ENCODE results near the gene SDE2. TPM values are rescaled to one million over a fixed set of nuclear protein-coding genes. Genes with fewer than 3 reads are reported as not detected.
"Not testable (repeated sequence)": the region's sequence is repeated elsewhere in the genome, so short reads cannot be mapped to it uniquely, and the experiment has no call there.

The SDE2 gene
- polyA plus RNA-seq, 1 donor from 2014 or later = 18.6 TPM

GRCh38 chr1:225936523-225936922 lies 62.6 kb downstream of the SDE2 start:
- Histone ChIP-seq H3K9me2 (ENCODE audit: insufficient read depth, low read length) (no peaks in the 10 kb centered on the region), H3K27me3 (ENCODE audit: insufficient read depth, low read depth, low read length) (no peaks in the 10 kb centered on the region), H2AFZ (ENCODE audit: low read depth, low read length) (no peak overlapping the region), H4K20me1 (ENCODE audit: insufficient read depth) (no peaks in the 10 kb centered on the region), H3K36me3 (ENCODE audit: insufficient read depth, low read length) (no peaks in the 10 kb centered on the region), H3K4me3 (ENCODE audit: low read length) (no peak overlapping the region), H3K27ac (ENCODE audit: low read length) (no peak overlapping the region), H3K9ac (ENCODE audit: low read length) (no peak overlapping the region), H3K9me3 (ENCODE audit: low read length) (no peaks in the 10 kb centered on the region), H3F3A (ENCODE audit: insufficient read depth, low read length, poor library complexity, severe bottlenecking) (no peaks in the 10 kb centered on the region), H3K79me2 (replicated peaks; ENCODE audit: insufficient read depth, low read length) (no peaks in the 10 kb centered on the region), H3K4me2 (ENCODE audit: low read length) (no peak overlapping the region)
- no peak for TF ChIP-seq POLR2AphosphoS5 (IDR thresholded peaks at IDR 0.05)
- no peak for TF ChIP-seq SMC3 (conservative IDR thresholded peaks at IDR 0.05; ENCODE audit: poor library complexity)
- TF ChIP-seq, protein P1, sequence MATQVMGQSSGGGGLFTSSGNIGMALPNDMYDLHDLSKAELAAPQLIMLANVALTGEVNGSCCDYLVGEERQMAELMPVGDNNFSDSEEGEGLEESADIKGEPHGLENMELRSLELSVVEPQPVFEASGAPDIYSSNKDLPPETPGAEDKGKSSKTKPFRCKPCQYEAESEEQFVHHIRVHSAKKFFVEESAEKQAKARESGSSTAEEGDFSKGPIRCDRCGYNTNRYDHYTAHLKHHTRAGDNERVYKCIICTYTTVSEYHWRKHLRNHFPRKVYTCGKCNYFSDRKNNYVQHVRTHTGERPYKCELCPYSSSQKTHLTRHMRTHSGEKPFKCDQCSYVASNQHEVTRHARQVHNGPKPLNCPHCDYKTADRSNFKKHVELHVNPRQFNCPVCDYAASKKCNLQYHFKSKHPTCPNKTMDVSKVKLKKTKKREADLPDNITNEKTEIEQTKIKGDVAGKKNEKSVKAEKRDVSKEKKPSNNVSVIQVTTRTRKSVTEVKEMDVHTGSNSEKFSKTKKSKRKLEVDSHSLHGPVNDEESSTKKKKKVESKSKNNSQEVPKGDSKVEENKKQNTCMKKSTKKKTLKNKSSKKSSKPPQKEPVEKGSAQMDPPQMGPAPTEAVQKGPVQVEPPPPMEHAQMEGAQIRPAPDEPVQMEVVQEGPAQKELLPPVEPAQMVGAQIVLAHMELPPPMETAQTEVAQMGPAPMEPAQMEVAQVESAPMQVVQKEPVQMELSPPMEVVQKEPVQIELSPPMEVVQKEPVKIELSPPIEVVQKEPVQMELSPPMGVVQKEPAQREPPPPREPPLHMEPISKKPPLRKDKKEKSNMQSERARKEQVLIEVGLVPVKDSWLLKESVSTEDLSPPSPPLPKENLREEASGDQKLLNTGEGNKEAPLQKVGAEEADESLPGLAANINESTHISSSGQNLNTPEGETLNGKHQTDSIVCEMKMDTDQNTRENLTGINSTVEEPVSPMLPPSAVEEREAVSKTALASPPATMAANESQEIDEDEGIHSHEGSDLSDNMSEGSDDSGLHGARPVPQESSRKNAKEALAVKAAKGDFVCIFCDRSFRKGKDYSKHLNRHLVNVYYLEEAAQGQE (IDR thresholded peaks at IDR 0.05; ENCODE audit: borderline replicate concordance) = no peak
- no peak for TF ChIP-seq MXI1 (conservative IDR thresholded peaks at IDR 0.05; ENCODE audit: poor library complexity, severe bottlenecking)
- no peak for TF ChIP-seq EZH2 (IDR thresholded peaks at IDR 0.05; ENCODE audit: borderline replicate concordance, insufficient read depth, low read length, poor library complexity, severe bottlenecking)
- TF ChIP-seq RAD21 (conservative IDR thresholded peaks at IDR 0.05) = no peak
- TF ChIP-seq, protein P2, sequence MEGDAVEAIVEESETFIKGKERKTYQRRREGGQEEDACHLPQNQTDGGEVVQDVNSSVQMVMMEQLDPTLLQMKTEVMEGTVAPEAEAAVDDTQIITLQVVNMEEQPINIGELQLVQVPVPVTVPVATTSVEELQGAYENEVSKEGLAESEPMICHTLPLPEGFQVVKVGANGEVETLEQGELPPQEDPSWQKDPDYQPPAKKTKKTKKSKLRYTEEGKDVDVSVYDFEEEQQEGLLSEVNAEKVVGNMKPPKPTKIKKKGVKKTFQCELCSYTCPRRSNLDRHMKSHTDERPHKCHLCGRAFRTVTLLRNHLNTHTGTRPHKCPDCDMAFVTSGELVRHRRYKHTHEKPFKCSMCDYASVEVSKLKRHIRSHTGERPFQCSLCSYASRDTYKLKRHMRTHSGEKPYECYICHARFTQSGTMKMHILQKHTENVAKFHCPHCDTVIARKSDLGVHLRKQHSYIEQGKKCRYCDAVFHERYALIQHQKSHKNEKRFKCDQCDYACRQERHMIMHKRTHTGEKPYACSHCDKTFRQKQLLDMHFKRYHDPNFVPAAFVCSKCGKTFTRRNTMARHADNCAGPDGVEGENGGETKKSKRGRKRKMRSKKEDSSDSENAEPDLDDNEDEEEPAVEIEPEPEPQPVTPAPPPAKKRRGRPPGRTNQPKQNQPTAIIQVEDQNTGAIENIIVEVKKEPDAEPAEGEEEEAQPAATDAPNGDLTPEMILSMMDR (IDR thresholded peaks at IDR 0.05; ENCODE audit: poor library complexity, severe bottlenecking) = no peak
- TF ChIP-seq TAF1 (IDR thresholded peaks at IDR 0.05; ENCODE audit: low read depth) = no peak
- no peak for TF ChIP-seq EP300 (conservative IDR thresholded peaks at IDR 0.05; ENCODE audit: poor library complexity, severe bottlenecking)

GRCh38 chr1:225936086-225936485 lies 63.1 kb downstream of the SDE2 start:
- H2AFZ ChIP-seq (ENCODE audit: low read depth, low read length); H3K4me3 ChIP-seq (ENCODE audit: low read length); H3K9me3 ChIP-seq (ENCODE audit: low read length); H3K27ac ChIP-seq (ENCODE audit: low read length); H3K27me3 ChIP-seq (ENCODE audit: insufficient read depth, low read depth, low read length); H3K9me2 ChIP-seq (ENCODE audit: insufficient read depth, low read length); H4K20me1 ChIP-seq (ENCODE audit: insufficient read depth); H3K79me2 ChIP-seq (replicated peaks; ENCODE audit: insufficient read depth, low read length); H3F3A ChIP-seq (ENCODE audit: insufficient read depth, low read length, poor library complexity, severe bottlenecking); H3K36me3 ChIP-seq (ENCODE audit: insufficient read depth, low read length); H3K4me2 ChIP-seq (ENCODE audit: low read length); H3K9ac ChIP-seq (ENCODE audit: low read length): not testable (repeated sequence)

GRCh38 chr1:225934711-225935110 lies 64.4 kb downstream of the SDE2 start:
- no peaks in the 10 kb centered on the region for H3K27me3 ChIP-seq (ENCODE audit: insufficient read depth, low read depth, low read length)
- no peaks in the 10 kb centered on the region for H3K9me3 ChIP-seq (ENCODE audit: low read length)

More at GRCh38 chr1:225934711-225935110, 64.4 kb downstream of the SDE2 start:
- Histone ChIP-seq H2AFZ (ENCODE audit: low read depth, low read length) (no peak overlapping the region), H3K27ac (ENCODE audit: low read length) (no peak overlapping the region), H3K36me3 (ENCODE audit: insufficient read depth, low read length) (no peaks in the 10 kb centered on the region), H3F3A (ENCODE audit: insufficient read depth, low read length, poor library complexity, severe bottlenecking) (no peaks in the 10 kb centered on the region), H3K9ac (ENCODE audit: low read length) (no peak overlapping the region), H4K20me1 (ENCODE audit: insufficient read depth) (no peaks in the 10 kb centered on the region), H3K9me2 (ENCODE audit: insufficient read depth, low read length) (no peaks in the 10 kb centered on the region), H3K4me3 (ENCODE audit: low read length) (no peak overlapping the region), H3K79me2 (replicated peaks; ENCODE audit: insufficient read depth, low read length) (no peaks in the 10 kb centered on the region), H3K4me2 (ENCODE audit: low read length) (no peak overlapping the region)
- TF ChIP-seq, protein P1 (IDR thresholded peaks at IDR 0.05; ENCODE audit: borderline replicate concordance) = no peak
- TF ChIP-seq EZH2 (IDR thresholded peaks at IDR 0.05; ENCODE audit: borderline replicate concordance, insufficient read depth, low read length, poor library complexity, severe bottlenecking) (no peak), SMC3 (conservative IDR thresholded peaks at IDR 0.05; ENCODE audit: poor library complexity) (no peak), RAD21 (conservative IDR thresholded peaks at IDR 0.05) (no peak), MXI1 (conservative IDR thresholded peaks at IDR 0.05; ENCODE audit: poor library complexity, severe bottlenecking) (no peak), TAF1 (IDR thresholded peaks at IDR 0.05; ENCODE audit: low read depth) (no peak), EP300 (conservative IDR thresholded peaks at IDR 0.05; ENCODE audit: poor library complexity, severe bottlenecking) (no peak), POLR2AphosphoS5 (IDR thresholded peaks at IDR 0.05) (no peak)
- TF ChIP-seq, protein P2 (IDR thresholded peaks at IDR 0.05; ENCODE audit: poor library complexity, severe bottlenecking) = no peak
